ENCODE results near the gene SIGLEC1. TPM values are rescaled to one million over a fixed set of nuclear protein-coding genes. Genes with fewer than 3 reads are reported as not detected.

Gene SIGLEC1
- total and polyA plus RNA-seq, 2 of the 4 experiments (the other 2 are of a cell fraction) = not detected

DNA sequence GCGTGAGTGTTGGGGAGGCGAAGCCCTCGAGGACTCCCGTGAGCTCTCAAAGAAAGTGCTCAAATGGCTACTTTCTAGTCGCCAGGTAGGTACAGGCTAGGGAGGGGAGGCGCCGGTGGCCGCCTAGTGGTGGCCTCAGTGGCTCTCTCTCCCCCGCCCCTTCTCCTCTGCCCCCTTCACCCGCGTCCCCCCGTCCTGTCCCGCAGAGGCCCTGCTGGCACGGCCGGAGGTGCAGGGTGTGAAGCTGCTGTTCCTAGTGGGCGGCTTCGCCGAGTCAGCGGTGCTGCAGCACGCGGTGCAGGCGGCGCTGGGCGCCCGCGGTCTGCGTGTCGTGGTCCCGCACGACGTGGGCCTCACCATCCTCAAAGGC, 38.9 kb upstream of the SIGLEC1 start:
- in situ Hi-C loops (cut with MboI; ENCODE audit: low sequenced_read_pairs) (no loop called here), intact Hi-C loops (cut with micrococcal nuclease) (no loop called here), dilution Hi-C loops (cut with HindIII; ENCODE audit: low sequenced_read_pairs, unreplicated experiment) (no loop called here)
- Histone ChIP-seq H3K4me1 (ENCODE audit: control insufficient read depth, insufficient read depth, low read length) (no peaks in the 10 kb centered on the region), H2AFZ (replicated peaks; ENCODE audit: low read length, poor library complexity) (no peak overlapping the region), H3K18ac (ENCODE audit: low read depth, low read length) (no peak overlapping the region), H3K36me3 (ENCODE audit: control insufficient read depth, insufficient read depth, low read length) (peaks cover 6% of the 10 kb centered on the region), H3K9me1 (ENCODE audit: insufficient read depth, low read length) (no peaks in the 10 kb centered on the region; the same call in 1 of the 2 replicates), H3K9me3 (ENCODE audit: control insufficient read depth, insufficient read depth, low read length) (no peaks in the 10 kb centered on the region), H3K14ac (replicated peaks; ENCODE audit: low read depth, low read length) (no peak overlapping the region), H4K20me1 (ENCODE audit: insufficient read depth, low read length) (0 out of 2 replicates have a peak, but pooled peaks cover 6% of the 10 kb centered on the region), H3K9ac (ENCODE audit: low read depth, low read length) (no peak overlapping the region), H2BK5ac (ENCODE audit: low read depth, low read length, poor library complexity, severe bottlenecking) (no peak overlapping the region), H4K91ac (ENCODE audit: insufficient read depth, low read depth, low read length) (no peak overlapping the region), H3K23ac (ENCODE audit: low read depth, low read length) (no peak overlapping the region), H4K8ac (ENCODE audit: low read depth in 2 of 2, low read length in 2 of 2) (no peak overlapping the region), H3K4me3 (ENCODE audit: insufficient read depth, low read depth, low read length) (no peak overlapping the region), H2BK20ac (ENCODE audit: low read depth, low read length) (no peak overlapping the region), H3K56ac (ENCODE audit: extremely low read depth, insufficient read depth, low read length) (no peak overlapping the region), H3K79me1 (ENCODE audit: low read depth in 1 of 2, low read length in 2 of 2) (no peaks in the 10 kb centered on the region), H2BK15ac (ENCODE audit: low read depth, low read length) (no peak overlapping the region), H2BK120ac (ENCODE audit: low read depth, low read length) (no peak overlapping the region), H3K27ac (ENCODE audit: insufficient read depth, low read length) (no peak overlapping the region), H3K4ac (ENCODE audit: low read depth, low read length) (no peak overlapping the region), H3K4me2 (ENCODE audit: low read depth, low read length) (no peak overlapping the region), H2AK9ac (replicated peaks; ENCODE audit: low read depth, low read length, poor library complexity) (no peak overlapping the region), H3K27me3 (ENCODE audit: control insufficient read depth, insufficient read depth, low read length) (peaks cover 8% of the 10 kb centered on the region), H2AK5ac (ENCODE audit: low read depth, low read length) (no peak overlapping the region), H4K5ac (ENCODE audit: low read depth, low read length) (no peak overlapping the region)
- 82% methylated on average over 16 of the region's 31 CpGs; no CpG with 5 or more reads in 1 of the 2 experiments for WGBS, 2 experiments (ENCODE audit: extremely low coverage in 2 of 2, insufficient read length in 1 of 2)
- CTCF ChIA-PET = no interaction called here
- ATAC-seq (ENCODE audit: low read depth) = no peak
- no peak for TF ChIP-seq MAZ (IDR thresholded peaks at IDR 0.05; ENCODE audit: borderline replicate concordance, low read depth, low read length)
- no peak for TF ChIP-seq MXI1 (IDR thresholded peaks at IDR 0.05; ENCODE audit: borderline replicate concordance, low read depth, low read length)
- TF ChIP-seq, protein P1, sequence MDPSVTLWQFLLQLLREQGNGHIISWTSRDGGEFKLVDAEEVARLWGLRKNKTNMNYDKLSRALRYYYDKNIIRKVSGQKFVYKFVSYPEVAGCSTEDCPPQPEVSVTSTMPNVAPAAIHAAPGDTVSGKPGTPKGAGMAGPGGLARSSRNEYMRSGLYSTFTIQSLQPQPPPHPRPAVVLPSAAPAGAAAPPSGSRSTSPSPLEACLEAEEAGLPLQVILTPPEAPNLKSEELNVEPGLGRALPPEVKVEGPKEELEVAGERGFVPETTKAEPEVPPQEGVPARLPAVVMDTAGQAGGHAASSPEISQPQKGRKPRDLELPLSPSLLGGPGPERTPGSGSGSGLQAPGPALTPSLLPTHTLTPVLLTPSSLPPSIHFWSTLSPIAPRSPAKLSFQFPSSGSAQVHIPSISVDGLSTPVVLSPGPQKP (IDR thresholded peaks at IDR 0.05; ENCODE audit: borderline replicate concordance, low read depth, low read length) = no peak
- no peak for TF ChIP-seq FOS (IDR thresholded peaks at IDR 0.05; ENCODE audit: low read depth, low read length)
- no peak for TF ChIP-seq BHLHE40 (IDR thresholded peaks at IDR 0.05; ENCODE audit: low read depth, low read length)
- no peak for TF ChIP-seq RCOR1 (IDR thresholded peaks at IDR 0.05; ENCODE audit: insufficient replicate concordance, low read length)
- TF ChIP-seq CEBPB (IDR thresholded peaks at IDR 0.05; ENCODE audit: low read depth, low read length) = no peak
- no peak for TF ChIP-seq SMC3 (IDR thresholded peaks at IDR 0.05; ENCODE audit: low read depth, low read length)
- TF ChIP-seq MAFK (IDR thresholded peaks at IDR 0.05; ENCODE audit: low read depth, low read length) = no peak
- TF ChIP-seq, protein P2, sequence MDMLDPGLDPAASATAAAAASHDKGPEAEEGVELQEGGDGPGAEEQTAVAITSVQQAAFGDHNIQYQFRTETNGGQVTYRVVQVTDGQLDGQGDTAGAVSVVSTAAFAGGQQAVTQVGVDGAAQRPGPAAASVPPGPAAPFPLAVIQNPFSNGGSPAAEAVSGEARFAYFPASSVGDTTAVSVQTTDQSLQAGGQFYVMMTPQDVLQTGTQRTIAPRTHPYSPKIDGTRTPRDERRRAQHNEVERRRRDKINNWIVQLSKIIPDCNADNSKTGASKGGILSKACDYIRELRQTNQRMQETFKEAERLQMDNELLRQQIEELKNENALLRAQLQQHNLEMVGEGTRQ (IDR thresholded peaks at IDR 0.05; ENCODE audit: low read depth, low read length) = no peak
- POLR2A ChIA-PET (ENCODE audit: unreplicated experiment) = no interaction called here
- no TSS peak for BruUV-seq (replicated peaks)
- no peak for DNase-seq

Data from IMR-90 (cell line).